Bone marrow (tissue), 2 donors: ENCODE measurements around the gene WNT4.

Experiments
- DNase-seq, 2 donors: peaks; one replicate each; lab custom pipeline; 2025; lab: John Stamatoyannopoulos, UW

WNT4 gene

DNA sequence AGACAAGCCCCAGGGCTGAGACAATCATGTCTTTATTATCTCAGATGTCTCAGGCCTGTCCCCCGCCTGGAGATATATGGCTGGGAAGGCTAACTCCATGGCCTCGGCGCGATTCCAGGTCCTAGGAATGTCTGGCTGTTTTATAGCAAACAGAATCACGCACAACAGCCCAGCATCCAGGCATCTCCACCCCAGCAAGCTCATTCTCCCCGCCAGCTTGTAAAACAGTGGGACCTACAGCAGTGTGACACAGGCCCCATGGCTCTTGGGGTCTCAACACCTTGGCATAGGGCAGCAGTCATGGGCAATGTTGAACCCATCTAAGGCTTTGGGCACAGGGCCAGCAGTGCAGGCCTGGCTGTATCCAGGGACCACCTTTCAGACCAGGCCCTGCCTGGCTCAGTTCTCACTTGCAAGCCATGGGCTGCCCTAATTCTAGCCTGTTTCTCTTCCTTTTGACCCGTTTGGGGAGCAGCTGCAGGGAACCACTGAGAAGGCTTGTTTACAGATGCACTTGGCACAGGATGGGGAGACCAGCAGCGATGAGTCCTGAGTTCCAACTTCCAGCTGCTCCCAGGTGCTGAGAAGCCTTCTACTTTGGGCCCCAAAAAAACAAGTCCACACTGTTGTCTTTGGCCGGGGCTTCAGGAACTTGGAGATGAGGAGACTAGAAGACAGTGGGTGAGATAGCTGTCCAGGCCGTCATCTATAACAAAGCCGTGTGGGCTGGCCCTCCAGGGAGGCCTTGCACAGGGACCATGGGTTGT, 34.4 kb downstream of the WNT4 start:
- no peak for DNase-seq

DNA sequence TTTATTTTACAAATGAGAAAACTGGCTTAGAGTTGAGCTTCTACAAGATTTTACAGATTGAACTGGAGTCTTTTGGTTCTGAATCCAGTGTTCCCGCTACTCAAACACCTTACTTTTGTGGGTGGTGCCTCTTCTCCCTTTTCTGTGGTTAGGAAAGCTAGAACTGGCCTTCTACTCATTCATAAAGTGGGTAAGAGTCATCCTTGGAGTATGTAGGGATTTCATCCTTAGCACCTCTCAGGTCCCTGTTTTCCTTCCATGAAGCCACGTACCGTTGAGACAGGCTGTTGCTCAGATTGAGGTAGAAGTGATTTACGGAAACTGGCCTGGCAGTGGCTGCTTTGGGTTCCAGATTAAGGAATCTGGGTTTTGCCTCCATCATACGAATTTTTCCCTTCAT, 35.8 kb downstream of the WNT4 start:
- DNase-seq = no peak

DNA sequence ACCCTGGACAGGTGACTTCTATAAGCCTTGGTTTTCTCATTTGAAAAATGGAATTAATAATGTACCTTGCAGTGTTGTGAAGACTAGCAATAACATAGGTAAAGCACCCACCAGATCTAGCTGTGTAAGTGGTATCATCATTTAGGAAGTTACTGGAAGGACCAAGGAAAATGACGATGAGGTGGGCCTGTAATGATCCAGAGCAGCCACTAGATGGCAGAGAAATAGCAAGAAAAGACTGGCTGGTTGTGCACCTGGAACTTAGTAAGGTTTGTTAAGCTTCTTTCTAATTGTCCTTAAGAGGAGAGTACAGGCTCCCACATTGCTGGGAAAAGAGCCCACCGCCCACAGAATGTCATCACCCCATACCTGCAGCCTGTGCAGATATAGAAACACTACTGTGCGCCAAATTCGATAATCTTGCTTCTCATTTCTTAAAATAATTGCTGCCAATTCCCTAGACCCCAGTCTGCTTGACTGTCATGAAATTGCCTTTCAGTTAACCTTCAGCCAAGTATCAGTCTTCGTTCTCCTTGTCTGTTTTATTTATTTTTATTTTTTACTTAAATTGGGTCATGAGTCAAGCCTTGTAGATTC, 37.2 kb downstream of the WNT4 start:
- DNase-seq = peak in 1 of 2 donors; percentile 60

DNA sequence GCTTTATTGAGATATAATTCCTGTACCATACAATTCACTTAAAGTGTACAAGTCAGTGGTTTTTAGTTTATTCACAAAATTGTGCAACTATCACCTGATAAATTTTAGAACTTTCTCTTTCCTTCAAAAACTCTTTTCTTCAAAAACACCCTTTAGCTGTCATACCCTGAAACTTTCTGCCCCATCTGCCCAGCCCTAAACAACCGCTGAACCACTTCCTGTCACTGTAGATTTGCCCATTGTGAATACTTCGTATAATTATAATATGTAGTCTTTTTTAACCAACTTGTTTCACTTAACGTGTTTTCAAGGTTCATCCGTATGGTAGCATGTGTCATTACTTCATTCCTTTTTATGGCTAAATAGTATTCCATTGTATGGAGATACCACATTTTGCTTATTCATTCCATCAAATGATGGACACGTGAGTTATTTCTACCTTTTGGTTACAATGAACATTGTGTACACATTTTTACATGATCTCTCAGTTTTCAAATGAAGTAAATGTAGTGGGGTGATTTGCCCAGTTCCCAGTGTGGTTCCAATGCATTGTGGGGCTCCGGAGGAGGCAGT, 37.9 kb downstream of the WNT4 start:
- no peak for DNase-seq

DNA sequence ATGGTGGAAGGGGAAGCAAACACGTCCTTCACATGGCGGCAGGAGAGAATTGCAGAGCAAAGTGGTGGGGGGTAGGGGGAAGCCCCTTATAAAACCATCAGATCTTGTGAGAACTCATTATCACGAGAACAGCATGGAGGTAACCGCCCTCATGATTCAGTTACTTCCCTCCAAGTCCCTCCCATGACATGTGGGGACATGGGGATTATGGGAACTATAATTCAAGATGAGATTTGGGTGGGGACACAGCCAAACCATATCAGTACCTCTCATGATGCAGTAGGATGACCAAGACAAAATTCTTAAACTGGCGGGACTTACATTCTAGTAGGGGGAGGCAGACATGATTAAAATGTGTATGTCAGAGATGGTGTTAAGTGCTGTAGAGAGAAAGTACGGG, 38.8 kb downstream of the WNT4 start:
- no peak for DNase-seq

DNA sequence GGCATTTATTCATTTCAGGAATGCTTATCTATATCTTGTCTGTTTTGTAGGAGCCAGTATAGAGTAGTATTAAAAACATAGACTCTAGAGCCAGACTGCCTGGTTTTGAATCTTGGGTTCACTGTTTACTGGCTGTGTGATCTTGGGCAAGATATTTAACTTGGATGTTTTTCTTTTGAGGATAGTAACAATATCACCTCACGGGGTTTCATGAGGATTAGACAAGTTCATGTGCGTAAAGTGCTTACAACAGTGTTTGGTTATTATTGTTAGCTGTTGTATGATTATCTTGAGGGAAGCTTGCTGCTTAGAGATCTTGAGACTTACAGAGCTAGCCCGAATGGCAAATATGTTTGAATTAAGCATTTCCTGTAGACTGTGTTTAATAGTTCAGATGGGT, 40.2 kb downstream of the WNT4 start:
- no peak for DNase-seq

DNA sequence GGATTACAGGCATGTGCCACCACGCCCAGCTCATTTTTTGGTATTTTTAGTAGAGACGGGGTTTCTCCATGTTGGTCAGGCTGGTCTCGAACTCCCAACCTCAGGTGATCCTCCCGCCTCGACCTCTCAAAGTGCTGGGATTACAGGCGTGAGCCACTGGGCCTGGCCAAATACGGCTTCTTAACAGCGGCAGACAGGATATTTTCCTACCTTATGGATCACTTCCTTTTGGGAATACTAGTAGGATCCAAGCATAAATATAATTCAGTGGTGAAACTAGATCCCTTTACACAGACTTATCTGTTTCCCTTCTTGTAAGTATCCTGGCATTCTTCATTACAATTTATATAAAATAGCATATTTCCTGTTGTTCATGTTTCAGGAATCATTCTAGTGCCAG, 40.9 kb downstream of the WNT4 start:
- no peak for DNase-seq

DNA sequence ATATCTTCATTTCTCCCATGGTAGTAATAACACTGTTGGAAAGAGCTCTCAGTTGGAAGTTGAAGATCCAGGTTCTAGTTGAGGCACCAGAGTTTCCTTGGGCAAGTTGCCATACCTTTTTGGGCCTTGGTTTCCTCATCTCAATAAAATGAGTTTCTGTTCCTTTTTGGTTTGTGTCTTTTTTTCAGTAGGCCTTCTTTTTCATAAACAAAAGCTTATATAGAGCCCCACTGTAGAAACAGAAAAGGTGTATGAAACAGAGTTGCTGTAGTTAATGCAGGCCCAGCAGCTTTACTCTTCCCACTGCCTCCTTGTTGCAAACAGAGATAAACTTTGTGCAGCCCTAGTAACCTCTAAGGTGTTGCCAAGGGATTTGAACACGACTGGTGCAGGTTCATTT, 41.7 kb downstream of the WNT4 start:
- DNase-seq = no peak

DNA sequence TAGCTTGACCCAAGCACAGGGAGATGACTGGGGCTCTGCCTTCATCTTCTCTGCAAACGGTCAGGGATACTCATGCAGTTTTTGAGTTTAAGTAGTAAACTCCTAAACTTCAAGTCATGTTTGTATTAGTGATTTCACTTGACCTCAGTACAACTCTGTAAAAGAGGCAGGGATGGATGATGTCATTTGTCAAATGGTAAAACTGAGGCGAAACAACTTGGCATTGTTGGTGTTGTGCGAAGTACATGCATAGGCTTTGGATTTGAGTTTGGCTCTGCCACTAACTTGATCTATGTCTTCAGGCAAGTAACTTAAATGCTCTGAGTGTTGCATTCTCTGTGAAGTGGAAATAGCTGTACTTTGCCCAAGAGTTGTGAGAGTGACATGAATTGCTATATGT, 42.7 kb downstream of the WNT4 start:
- no peak for DNase-seq

DNA sequence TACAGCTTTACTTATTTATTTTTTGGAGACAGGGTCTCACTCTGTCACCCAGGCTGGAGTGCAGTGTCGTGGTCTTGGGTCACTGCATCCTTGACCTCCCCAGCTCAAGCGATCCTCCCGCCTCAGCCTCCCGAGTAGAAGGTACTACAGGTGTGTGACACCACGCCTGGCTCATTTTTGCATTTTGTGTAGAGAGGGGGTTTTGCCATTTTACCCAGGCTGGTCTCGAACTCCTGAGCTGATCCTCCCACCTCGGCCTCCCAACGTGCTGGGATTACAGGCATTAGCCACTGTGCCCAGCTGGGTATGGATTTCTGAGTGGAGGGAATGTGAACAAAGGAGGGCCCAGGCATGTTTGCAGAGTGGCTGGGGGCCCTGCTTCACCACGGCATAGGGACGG, 44.1 kb downstream of the WNT4 start:
- DNase-seq = no peak

DNA sequence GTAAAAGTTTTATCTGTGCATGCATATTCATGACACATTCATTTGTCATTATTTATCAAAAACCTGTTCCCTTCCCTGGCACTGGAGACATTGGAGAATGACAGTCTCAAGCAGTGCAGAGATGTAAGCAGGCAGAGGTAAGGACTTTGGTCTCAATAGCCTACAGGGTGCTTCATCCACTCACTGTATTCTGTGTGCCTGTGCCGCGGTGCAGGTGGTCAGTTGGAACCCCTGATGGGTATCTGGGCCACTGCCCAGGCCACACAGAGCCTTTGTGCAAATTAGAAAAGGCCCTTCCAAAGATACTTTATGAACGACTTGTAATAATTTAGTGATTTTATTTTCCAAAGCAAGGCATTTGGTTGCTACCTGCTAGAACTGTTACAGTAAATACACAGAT, 46.4 kb downstream of the WNT4 start:
- DNase-seq = no peak

DNA sequence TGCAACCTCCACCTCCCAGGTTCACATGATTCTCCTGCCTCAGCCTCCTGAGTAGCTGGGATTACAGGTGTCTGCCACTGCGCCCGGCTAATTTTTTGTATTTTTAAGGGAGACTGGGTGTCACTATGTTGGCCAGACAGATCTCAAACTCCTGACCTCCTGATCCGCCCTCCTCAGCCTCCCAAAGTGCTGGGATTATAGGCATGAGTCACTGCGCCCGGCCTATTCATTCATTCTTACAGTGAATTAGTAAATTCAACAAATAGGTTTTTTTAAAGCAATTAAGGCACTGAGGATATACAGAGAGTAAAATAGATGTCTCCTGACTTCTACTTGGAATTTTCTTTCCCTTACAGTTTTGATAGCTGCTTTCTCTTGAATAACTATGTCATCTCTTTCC, 46.9 kb downstream of the WNT4 start:
- DNase-seq = no peak

DNA sequence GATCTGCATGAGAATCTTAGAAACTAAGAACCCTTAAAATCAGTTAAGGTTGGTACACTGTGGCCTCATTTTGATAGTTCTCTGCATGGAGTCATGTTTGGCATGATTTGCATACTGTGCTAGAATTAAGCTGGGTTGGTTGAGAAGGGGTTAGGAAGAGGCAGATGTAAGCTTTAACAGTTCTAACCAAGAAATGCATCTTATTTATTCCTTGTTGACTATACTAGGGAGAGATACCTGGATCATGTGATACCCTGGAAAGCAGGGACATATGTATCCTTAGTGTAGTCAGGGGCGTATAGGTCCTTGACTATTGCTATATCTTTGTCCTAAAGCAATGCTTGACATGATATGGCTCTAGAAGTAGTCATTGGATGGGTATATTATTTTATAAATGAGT, 49.4 kb downstream of the WNT4 start:
- DNase-seq = no peak

DNA sequence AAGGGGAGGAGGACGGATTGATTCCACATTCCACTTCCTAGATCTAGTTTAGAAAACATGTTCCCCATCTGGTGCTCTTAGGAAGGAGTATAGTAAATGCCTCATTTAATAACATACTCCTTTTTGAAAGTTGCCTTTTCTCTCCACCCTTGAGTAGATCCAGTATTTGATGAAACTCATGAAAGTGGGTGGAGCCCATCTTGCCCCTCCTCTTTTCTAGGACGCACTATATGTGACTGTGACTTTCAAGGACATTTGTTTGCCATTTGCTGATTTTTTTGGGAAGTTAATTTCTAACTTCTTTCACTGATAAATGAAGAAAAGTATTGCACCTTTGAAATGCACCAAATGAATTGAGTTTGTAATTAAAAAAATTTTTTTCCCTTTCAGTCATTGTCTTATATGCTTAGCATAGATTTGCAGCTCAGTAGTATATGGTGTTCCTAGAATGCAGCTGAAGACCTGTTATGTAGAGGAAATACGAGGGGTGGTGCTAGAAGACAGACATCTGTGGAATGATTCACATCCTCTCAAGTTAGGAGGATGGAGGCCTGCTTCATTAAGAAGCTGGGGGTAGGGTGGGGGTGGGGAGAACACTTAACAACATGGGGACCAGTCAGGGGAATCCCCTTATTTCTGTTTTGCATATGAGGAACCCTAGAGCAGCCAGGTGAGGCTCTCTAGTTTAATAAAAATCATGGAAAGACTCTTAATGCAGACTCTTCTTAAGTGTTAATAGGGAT, 50.7 kb downstream of the WNT4 start:
- peak in 1 of 2 donors; percentile 77 for DNase-seq

DNA sequence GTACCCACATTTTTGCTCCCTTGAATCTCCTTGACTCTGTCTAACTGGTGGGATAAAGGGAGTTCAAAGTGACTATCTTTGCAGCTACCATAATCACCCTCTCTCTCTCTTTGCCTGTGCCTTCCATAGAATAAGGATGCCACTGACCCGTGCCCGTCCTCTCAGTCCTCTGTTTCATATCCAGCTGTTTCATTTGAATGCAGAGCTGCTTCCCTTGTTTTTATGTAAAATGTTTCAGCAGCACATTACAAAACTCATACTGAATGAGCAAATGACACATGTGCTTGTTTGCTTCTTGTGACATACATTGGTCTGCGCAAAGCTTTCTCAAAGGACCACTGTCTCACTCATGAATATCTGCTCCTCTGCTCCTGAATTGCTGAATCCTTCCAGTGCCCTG, 52.0 kb downstream of the WNT4 start:
- DNase-seq = no peak

DNA sequence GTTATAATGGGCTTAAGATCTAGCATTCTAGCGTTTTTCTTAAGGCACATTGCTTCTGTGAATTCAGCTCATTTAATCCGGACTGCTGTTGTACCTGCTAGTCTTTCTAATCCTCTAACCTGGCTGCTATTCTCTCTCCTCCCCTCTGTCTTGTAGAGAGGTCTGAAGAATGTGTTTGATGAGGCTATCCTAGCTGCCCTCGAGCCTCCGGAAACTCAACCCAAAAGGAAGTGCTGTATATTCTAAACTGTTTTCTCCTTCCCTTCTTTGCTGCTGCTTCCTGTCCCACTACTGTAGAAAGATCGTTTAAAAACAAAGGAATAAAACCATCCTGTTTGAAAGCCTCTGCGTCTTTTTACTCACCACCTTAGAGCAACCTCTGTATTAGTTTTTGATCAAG, 53.1 kb downstream of the WNT4 start:
- no peak for DNase-seq

DNA sequence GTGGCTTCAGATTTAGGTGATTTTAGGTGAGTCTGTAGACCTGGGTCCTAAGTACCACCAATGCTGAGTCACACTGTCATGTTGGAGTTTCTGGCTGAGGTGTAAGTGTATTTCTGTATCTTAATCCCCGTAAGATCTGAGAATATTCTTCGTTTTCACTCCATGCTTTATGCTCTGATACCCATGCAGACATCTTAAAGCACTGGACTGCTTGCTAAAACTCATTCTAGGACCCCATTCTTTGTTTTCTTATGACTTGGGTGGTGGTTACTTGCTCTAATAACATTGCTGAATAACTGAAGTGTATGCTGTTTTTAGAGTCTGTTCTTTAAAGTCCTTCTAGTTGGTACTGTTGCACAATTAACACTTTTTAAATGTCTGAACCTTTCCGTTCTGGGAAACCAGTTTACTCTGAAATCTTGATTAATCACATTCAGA, 53.7 kb downstream of the WNT4 start:
- no peak for DNase-seq

DNA sequence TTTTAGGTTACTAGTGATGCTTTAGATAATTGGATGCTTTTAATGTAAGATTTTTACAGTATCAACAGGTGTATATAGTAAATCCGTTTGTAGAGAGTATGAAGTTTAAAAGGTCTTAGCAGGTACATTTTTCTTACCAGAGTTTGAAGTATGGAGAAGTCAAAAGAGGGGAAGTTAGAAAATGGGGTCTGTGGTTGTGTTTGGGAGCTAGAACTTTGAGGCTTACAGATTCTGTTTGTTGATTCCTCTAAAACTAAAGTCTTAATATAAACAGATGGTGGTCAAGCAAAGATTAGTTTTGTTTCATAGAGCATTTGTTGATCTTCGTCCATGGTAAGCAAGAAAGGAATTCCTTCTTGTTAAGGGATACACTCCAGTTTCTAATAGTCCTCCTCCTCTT, 54.6 kb downstream of the WNT4 start:
- peak in 1 of 2 donors; percentile 16 for DNase-seq

DNA sequence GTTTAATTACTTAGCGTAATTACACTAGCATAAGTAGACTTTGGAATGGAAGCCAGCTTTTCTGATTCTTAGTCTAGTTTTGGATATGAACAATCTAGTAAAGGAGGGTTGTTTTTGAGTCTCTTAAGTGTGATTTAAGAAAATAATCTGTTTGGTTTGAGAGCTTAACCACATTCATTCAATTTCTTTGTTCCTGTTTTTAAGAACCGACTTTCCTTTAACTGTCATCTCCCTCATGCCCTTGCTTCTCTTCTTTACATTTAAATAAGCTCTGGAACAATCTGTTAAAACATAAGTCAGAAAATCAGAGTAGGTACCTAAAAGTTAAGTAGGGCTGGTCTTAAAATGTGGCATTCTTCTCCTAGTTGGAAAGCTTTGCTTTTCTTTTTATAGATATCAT, 62.7 kb downstream of the WNT4 start:
- DNase-seq = peak in 1 of 2 donors; percentile 34

DNA sequence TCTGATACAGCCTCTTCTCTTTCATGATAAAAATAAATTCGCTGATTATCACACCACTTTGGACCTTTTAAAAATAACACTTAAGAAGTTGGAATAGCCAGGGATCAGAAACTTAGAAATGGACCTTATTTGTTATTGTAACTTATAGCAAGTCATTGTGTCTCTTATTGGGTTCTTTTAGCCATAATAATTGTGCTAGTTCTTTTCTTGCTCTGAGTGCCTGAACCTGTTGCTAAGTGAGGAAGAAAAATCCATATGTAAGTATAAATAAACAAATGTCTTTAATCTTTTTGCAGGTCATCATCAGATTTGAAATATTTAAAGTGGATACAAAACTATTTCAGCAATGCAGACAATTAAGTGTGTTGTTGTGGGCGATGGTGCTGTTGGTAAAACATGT, 64.8 kb downstream of the WNT4 start:
- no peak for DNase-seq

DNA sequence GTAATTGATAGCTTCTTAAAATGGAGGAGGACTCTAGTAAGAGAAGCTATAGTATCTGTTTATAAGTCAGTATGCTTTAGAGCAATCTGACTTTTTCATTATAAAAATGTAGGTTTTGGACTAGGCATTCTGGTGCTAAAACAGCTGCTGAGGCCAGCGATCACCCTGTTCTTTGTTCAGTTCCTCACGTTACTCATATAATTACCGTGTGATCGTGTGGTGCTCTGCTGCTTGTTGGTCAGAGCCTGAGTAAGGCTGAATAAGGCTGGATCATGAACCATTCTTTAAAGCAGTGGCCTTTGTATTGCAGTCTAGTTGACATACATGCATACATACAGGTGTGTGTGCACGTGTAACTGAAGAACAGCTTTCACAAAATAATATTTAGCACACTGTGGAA, 65.2 kb downstream of the WNT4 start:
- DNase-seq = no peak

DNA sequence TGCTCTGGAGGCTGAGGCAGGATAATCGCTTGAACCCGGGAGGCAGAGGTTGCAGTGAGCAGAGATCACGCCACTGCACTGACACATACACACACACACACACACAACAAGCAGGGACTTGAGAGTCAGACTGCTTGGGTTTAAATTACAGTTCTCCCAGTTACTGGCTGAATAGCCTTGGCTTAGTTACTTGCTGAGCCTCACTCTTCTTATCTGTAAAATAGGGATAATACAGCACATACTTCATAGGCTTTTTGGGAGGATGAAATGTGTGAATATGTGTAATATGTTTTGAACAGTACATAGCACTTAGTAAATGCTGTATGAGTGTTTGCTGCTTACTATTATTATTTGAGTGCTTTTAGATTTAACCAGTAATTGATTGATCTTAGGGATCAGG, 66.6 kb downstream of the WNT4 start:
- DNase-seq = no peak

DNA sequence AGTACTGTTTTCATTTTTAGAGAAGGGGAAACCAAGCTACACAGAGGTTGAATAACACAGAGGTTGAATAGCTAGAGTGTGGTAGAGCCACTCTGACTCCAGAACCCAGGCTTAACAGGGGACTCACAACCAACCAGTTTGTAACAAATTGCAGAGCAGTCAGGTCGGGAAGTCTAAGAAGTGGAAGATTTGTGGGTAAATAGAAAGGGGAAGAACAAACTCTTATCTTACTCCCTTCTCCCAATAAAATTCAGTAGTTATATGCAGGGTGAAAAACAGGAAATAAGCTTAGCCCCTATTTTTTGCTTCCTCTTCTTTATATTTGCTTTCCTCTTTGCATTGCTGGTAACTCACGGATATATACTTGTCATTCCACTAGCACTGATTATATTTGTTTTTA, 67.2 kb downstream of the WNT4 start:
- DNase-seq = peak in 1 of 2 donors; percentile 48
